Measurements from ENCODE around the gene LAIR1.

Gene LAIR1

GRCh38 chr19:54351474-54351873, 13.3 kb downstream of the LAIR1 start:
- Histone ChIP-seq H3K36me3 (ENCODE audit: control insufficient read depth, insufficient read depth, low read length) (no peaks in the 10 kb centered on the region), H3K27me3 (ENCODE audit: control insufficient read depth, insufficient read depth, low read length) (no peaks in the 10 kb centered on the region), H3K4me1 (ENCODE audit: control insufficient read depth, insufficient read depth, low read length) (no peaks in the 10 kb centered on the region), H3K4me3 (ENCODE audit: low read length) (no peak overlapping the region), H3K27ac (ENCODE audit: low read length) (no peak overlapping the region), H3K9me3 (ENCODE audit: control insufficient read depth, insufficient read depth, low read length) (no peaks in the 10 kb centered on the region)
- DNase-seq (ENCODE audit: low read depth, low spot score) = no peak
- no CpG with 5 or more reads among the region's 2 CpGs for WGBS (ENCODE audit: insufficient coverage, insufficient read length)

DNA sequence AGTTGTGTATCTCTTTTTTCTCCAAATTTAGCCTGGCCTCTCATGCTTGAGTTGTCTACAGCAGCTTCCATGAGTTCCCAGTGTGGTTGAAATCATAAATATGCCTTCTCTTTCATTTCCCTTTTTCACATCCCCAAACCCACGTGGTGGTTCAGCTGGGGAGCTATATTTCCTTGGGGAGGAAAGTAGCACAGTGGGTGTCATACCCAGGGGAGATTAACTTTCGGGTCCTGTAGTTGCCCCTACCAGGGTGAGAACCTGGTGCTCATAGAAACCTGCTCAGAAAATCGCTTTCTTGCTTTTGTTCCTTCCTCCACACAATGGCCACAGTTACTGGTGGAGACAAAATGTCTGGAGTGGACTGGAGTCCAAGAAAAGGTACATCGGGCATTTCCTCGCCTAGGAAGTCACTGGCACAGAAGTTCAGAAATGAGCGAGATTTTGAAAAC, 18.8 kb downstream of the LAIR1 start:
- no peaks in the 10 kb centered on the region; the same call in 1 of the 2 replicates for H3K9me3 ChIP-seq (ENCODE audit: control insufficient read depth, insufficient read depth, low read length)
- H3K4me1 ChIP-seq (ENCODE audit: control insufficient read depth, insufficient read depth, low read length) = no peaks in the 10 kb centered on the region
- no peak for DNase-seq (ENCODE audit: low read depth, low spot score)
- H3K27ac ChIP-seq (ENCODE audit: low read length) = no peak overlapping the region
- H3K36me3 ChIP-seq (ENCODE audit: control insufficient read depth, insufficient read depth, low read length) = no peaks in the 10 kb centered on the region
- H3K4me3 ChIP-seq (ENCODE audit: low read length) = no peak overlapping the region
- WGBS (ENCODE audit: insufficient coverage, insufficient read length) = no CpG with 5 or more reads among the region's 6 CpGs
- no peaks in the 10 kb centered on the region for H3K27me3 ChIP-seq (ENCODE audit: control insufficient read depth, insufficient read depth, low read length)

- H3K27me3 ChIP-seq (ENCODE audit: control insufficient read depth, insufficient read depth, low read length) = no peaks in the 10 kb centered on the region
- H3K4me3 ChIP-seq (ENCODE audit: low read length) = no peak overlapping the region
- no peaks in the 10 kb centered on the region; the same call in 1 of the 2 replicates for H3K9me3 ChIP-seq (ENCODE audit: control insufficient read depth, insufficient read depth, low read length)
- no peaks in the 10 kb centered on the region for H3K4me1 ChIP-seq (ENCODE audit: control insufficient read depth, insufficient read depth, low read length)
- no peak overlapping the region for H3K27ac ChIP-seq (ENCODE audit: low read length)
- WGBS (ENCODE audit: insufficient coverage, insufficient read length) = no CpG with 5 or more reads among the region's 4 CpGs
- no peaks in the 10 kb centered on the region for H3K36me3 ChIP-seq (ENCODE audit: control insufficient read depth, insufficient read depth, low read length)
- no peak for DNase-seq (ENCODE audit: low read depth, low spot score)
Measured at GRCh38 chr19:54343868-54344267, 20.9 kb downstream of the LAIR1 start.

DNA sequence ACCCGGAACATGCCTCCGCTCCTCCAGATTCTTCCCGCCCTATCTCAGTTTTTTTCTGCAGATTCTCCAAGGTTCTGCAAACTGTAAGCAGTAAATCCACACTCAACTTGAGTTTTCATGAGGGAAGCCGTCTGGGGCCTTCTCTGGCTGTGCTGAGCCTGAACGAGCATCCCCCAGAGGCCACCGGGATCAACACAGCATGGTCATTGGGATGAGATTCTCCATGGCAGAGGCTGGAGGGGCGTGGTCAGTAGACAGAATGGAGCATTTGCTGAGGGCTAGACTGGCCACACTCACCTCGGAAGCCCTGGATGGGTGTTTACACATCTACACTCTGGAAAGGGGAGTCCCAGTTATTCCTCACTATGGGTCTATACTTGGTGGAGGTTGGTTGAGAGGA, 23.4 kb downstream of the LAIR1 start:
- Histone ChIP-seq H3K36me3 (ENCODE audit: control insufficient read depth, insufficient read depth, low read length) (no peaks in the 10 kb centered on the region), H3K27me3 (ENCODE audit: control insufficient read depth, insufficient read depth, low read length) (no peaks in the 10 kb centered on the region), H3K4me3 (ENCODE audit: low read length) (no peak overlapping the region), H3K4me1 (ENCODE audit: control insufficient read depth, insufficient read depth, low read length) (no peaks in the 10 kb centered on the region), H3K9me3 (ENCODE audit: control insufficient read depth, insufficient read depth, low read length) (no peaks in the 10 kb centered on the region; the same call in 1 of the 2 replicates), H3K27ac (ENCODE audit: low read length) (no peak overlapping the region)
- WGBS (ENCODE audit: insufficient coverage, insufficient read length) = no CpG with 5 or more reads among the region's 8 CpGs
- no peak for DNase-seq (ENCODE audit: low read depth, low spot score)

DNA sequence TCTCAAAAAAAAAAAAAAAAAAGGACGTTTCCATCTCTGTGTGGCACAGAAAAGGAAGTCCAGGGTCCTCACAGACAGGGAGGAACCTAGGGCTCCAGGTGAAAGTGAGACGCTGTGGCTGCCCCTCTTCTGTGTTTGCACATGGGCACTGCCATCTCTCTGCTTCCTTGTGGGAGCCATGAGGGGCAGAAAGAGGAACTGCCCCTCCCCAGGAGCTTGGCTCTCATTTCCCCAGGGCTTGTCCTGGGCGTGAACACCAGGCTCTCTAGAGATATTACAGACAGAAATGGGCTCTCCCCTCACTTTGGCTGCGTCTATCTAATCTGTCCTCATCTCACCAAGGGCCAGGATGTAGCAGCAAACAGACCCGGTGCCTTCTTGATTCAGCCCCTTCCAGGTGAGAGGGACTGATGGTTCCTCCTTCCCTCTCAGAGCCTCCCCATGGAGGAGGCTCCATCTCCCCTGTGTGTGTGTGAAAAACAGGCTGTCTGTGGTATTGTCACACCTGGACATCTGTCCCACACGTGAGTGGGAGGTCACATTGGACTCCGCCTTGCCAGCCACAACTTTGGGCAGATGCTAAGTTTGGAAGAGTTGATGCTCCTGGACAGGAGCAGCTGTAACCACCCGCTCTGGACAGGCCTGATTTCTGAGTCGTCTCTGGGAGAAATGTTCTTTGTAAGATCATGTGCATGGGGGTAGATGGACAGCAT, 24.9 kb downstream of the LAIR1 start:
- H3K27me3 ChIP-seq (ENCODE audit: control insufficient read depth, insufficient read depth, low read length) = no peaks in the 10 kb centered on the region
- WGBS (ENCODE audit: insufficient coverage, insufficient read length) = no CpG with 5 or more reads among the region's 9 CpGs
- DNase-seq (ENCODE audit: low read depth, low spot score) = no peak
- H3K27ac ChIP-seq (ENCODE audit: low read length) = no peak overlapping the region
- H3K4me1 ChIP-seq (ENCODE audit: control insufficient read depth, insufficient read depth, low read length) = no peaks in the 10 kb centered on the region
- no peaks in the 10 kb centered on the region for H3K36me3 ChIP-seq (ENCODE audit: control insufficient read depth, insufficient read depth, low read length)
- H3K4me3 ChIP-seq (ENCODE audit: low read length) = no peak overlapping the region
- H3K9me3 ChIP-seq (ENCODE audit: control insufficient read depth, insufficient read depth, low read length) = no peaks in the 10 kb centered on the region

DNA sequence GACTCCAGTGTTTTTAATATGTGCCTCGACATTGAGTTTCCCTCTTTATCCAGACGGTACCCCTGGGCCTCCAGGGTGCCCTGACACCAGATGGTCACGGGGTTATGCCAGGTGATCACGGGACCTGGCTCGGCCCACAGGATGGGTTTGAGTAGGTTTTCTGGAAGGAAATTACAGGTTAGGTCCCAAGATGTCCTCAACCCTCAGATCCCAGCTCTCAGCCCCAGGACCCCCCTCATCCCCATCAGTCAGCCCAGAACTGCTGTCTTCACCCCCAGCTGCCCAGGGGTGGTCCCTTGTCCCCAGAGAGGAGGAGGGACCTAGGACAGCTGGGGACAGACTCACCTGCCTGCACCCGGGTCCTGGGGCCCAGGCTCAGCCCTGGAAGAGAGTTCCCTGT, 26.2 kb downstream of the LAIR1 start:
- Histone ChIP-seq H3K27ac (ENCODE audit: low read length) (no peak overlapping the region), H3K27me3 (ENCODE audit: control insufficient read depth, insufficient read depth, low read length) (no peaks in the 10 kb centered on the region), H3K9me3 (ENCODE audit: control insufficient read depth, insufficient read depth, low read length) (no peaks in the 10 kb centered on the region), H3K4me3 (ENCODE audit: low read length) (no peak overlapping the region), H3K4me1 (ENCODE audit: control insufficient read depth, insufficient read depth, low read length) (no peaks in the 10 kb centered on the region), H3K36me3 (ENCODE audit: control insufficient read depth, insufficient read depth, low read length) (no peaks in the 10 kb centered on the region)
- DNase-seq (ENCODE audit: low read depth, low spot score) = no peak
- no CpG with 5 or more reads among the region's 6 CpGs for WGBS (ENCODE audit: insufficient coverage, insufficient read length)

DNA sequence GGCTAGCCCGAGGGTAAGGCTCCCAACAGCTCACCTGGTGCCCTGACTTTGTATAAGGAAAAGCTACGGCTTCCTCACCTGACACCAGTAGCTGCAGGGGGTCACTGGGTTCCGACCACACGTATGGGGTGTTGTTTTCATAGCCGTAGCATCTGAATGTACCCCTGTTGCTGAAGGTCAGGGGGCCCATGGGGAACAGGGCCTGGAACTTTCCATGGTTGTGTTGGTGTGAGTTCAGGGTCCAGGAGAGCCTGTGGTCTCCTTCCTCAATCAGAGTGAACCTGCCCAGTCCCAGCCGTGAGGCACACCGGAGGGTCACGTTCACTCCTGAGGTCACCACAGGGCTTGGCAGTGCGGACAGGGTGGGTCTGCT, 26.9 kb downstream of the LAIR1 start:
- H3K27ac ChIP-seq (ENCODE audit: low read length) = no peak overlapping the region
- H3K9me3 ChIP-seq (ENCODE audit: control insufficient read depth, insufficient read depth, low read length) = no peaks in the 10 kb centered on the region
- H3K36me3 ChIP-seq (ENCODE audit: control insufficient read depth, insufficient read depth, low read length) = no peaks in the 10 kb centered on the region
- no peaks in the 10 kb centered on the region for H3K4me1 ChIP-seq (ENCODE audit: control insufficient read depth, insufficient read depth, low read length)
- H3K4me3 ChIP-seq (ENCODE audit: low read length) = no peak overlapping the region
- H3K27me3 ChIP-seq (ENCODE audit: control insufficient read depth, insufficient read depth, low read length) = no peaks in the 10 kb centered on the region
- no peak for DNase-seq (ENCODE audit: low read depth, low spot score)
- WGBS (ENCODE audit: insufficient coverage, insufficient read length) = no CpG with 5 or more reads among the region's 9 CpGs

DNA sequence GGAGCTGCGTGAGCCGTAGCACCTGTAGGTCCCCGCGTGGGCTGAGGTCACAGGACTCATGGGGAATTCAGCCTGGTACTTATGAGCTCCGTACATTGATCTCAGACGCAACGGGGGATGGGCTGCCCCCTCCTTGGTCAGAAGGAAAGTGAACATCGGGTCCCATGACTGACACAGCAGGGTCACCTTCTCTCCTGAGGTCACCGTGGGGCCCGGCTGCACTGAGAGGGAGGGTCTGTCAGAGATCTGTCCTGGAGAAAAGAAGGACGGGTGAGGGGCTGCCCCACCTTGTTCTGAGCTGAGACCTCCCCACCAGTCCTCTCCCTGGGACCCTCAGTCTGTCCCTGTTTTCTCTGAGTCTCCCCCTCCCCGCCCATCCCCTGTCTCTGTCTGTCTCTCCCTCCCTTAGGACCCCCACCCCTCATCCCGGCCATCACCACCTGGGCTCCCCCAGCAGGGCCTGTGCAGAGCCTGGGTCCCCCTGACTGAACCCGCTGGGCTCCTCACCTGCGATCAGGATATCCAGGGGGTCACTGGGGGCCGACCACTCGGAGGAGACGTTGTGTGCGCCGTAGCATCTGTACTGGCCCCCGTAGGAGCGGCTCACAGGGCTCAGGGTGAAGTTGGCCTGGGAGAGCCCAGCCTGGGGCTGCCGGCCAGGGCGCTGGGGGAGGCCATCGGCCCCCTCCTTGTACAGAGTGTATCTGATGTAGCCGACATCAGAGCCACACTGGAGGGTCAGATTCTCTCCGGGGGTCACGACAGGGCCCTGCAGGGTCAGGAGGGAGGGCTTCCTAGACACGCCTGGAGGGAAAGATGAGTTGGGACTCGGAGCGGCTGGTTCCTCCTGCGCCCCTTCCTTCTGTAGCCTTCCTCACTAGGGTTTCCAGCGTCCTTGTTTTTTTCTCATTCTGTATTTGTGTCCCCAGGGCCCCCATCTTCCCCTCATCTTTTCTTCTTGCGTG, 27.6 kb downstream of the LAIR1 start:
- H3K36me3 ChIP-seq (ENCODE audit: control insufficient read depth, insufficient read depth, low read length) = no peaks in the 10 kb centered on the region
- WGBS (ENCODE audit: insufficient coverage, insufficient read length) = no CpG with 5 or more reads among the region's 34 CpGs
- H3K4me1 ChIP-seq (ENCODE audit: control insufficient read depth, insufficient read depth, low read length) = no peaks in the 10 kb centered on the region
- no peak overlapping the region for H3K4me3 ChIP-seq (ENCODE audit: low read length)
- H3K27ac ChIP-seq (ENCODE audit: low read length) = no peak overlapping the region
- H3K9me3 ChIP-seq (ENCODE audit: control insufficient read depth, insufficient read depth, low read length) = no peaks in the 10 kb centered on the region
- no peaks in the 10 kb centered on the region for H3K27me3 ChIP-seq (ENCODE audit: control insufficient read depth, insufficient read depth, low read length)
- DNase-seq (ENCODE audit: low read depth, low spot score) = no peak

DNA sequence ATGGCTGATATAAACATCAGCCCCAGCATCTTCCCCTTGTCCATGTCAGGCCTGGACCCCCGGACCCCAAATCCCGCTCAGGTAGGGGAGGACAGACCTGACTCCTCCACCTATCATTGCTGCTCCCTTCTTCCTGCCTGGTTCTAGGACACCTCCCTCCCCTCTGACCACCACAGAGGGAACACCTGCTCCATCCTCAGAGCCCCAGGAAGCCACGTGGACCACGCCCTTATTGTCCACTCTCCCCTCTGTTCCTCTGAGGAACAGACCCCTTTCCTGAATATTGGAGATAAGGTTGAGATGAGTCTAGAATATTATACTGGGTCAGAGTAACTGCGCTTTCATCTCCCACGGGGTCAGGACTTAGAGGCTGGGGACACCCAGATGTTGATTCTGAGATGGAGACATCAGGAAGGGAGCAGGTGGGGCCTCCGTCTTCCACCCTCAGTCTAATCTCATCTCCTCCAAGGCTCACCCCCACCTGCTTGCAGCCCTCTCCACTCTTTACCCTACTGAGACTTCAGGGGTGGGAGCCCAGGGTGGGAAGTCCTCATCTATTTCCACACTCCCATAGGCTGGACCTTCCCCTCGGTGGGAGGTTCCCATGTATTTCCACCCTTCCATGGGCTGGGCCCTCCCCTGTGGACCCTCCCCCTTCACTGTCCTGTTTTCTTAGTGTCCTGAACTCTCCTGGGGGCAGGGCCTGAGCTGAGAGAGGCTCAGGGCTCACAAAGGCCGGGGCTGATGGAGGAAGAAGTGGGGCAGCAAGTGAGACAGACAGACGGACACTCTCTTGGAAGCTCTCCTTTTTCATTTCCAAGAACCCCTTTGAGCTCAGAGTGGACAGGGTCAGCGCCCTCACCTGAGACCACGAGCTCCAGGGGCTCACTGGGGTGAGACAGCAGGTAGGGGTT, 28.5 kb downstream of the LAIR1 start:
- no CpG with 5 or more reads among the region's 12 CpGs for WGBS (ENCODE audit: insufficient coverage, insufficient read length)
- H3K27ac ChIP-seq (ENCODE audit: low read length) = no peak overlapping the region
- no peaks in the 10 kb centered on the region for H3K27me3 ChIP-seq (ENCODE audit: control insufficient read depth, insufficient read depth, low read length)
- no peak overlapping the region for H3K4me3 ChIP-seq (ENCODE audit: low read length)
- no peaks in the 10 kb centered on the region for H3K4me1 ChIP-seq (ENCODE audit: control insufficient read depth, insufficient read depth, low read length)
- no peaks in the 10 kb centered on the region for H3K36me3 ChIP-seq (ENCODE audit: control insufficient read depth, insufficient read depth, low read length)
- DNase-seq (ENCODE audit: low read depth, low spot score) = no peak
- H3K9me3 ChIP-seq (ENCODE audit: control insufficient read depth, insufficient read depth, low read length) = no peaks in the 10 kb centered on the region

DNA sequence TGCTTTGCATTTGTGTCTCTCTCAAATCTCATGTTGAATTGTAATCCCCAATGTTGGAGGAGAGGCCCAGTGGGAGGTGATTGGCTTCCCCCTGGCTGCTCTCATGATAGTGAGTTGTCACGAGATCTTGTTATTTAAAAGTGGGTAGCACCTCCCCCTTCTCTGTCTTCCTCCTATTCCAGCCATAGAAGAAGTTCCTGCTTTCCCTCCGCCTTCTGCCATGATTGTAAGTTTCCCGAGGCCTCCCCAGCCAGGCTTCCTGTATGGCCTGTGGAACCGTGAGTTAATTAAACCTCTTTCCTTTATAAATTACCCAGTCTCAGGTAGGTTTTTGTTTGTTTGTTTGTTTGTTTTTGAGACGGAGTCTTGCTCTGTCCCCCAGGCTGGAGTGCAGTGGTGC, 29.6 kb downstream of the LAIR1 start:
- Histone ChIP-seq H3K27ac (ENCODE audit: low read length) (no peak overlapping the region), H3K27me3 (ENCODE audit: control insufficient read depth, insufficient read depth, low read length) (no peaks in the 10 kb centered on the region), H3K9me3 (ENCODE audit: control insufficient read depth, insufficient read depth, low read length) (0 out of 2 replicates have a peak, but pooled peaks cover 2% of the 10 kb centered on the region), H3K36me3 (ENCODE audit: control insufficient read depth, insufficient read depth, low read length) (no peaks in the 10 kb centered on the region), H3K4me1 (ENCODE audit: control insufficient read depth, insufficient read depth, low read length) (no peaks in the 10 kb centered on the region), H3K4me3 (ENCODE audit: low read length) (no peak overlapping the region)
- no CpG with 5 or more reads among the region's 5 CpGs for WGBS (ENCODE audit: insufficient coverage, insufficient read length)
- DNase-seq (ENCODE audit: low read depth, low spot score) = no peak
